MM.1S (cell line): ENCODE data around the gene ECEL1.
"Not testable (repeated sequence)": the region's sequence is repeated elsewhere in the genome, so short reads cannot be mapped to it uniquely, and the experiment has no call there.

Source experiments
- DNase-seq: peaks from one replicate; pipeline ENCODE4 v3.0.0-alpha.2; 2015
- H2AFZ ChIP-seq: fragments of 300-600 bp; sonication (generic); 2 replicates; pipeline ENCODE4 v1.6.0; 2016; ENCODE audit warnings: antibody characterized with exemption, low read length
- H3F3A ChIP-seq: fragments of 300-600 bp; sonication (generic); 2 replicates; pipeline ENCODE4 v1.6.1; 2016; ENCODE audit warnings: mild to moderate bottlenecking, antibody characterized with exemption, low read length, moderate library complexity, mixed read lengths; ENCODE audit not compliant: insufficient read depth
- H3K27ac ChIP-seq: fragments of 300-600 bp; sonication (generic); 2 replicates; pipeline ENCODE4 v1.5.1; 2016; ENCODE audit warnings: mild to moderate bottlenecking, low read length
- H3K27me3 ChIP-seq: fragments of 300-600 bp; sonication (generic); replicated peaks from 2 replicates; pipeline ENCODE4 v1.6.0; 2016; ENCODE audit warnings: low read length; ENCODE audit not compliant: insufficient read depth
- H3K36me3 ChIP-seq: fragments of 300-600 bp; sonication (generic); replicated peaks from 2 replicates; pipeline ENCODE4 v1.6.1; 2016; ENCODE audit warnings: mild to moderate bottlenecking, low read length, mixed read lengths; ENCODE audit not compliant: insufficient read depth
- H3K4me1 ChIP-seq: fragments of 300-600 bp; sonication (generic); 2 replicates; pipeline ENCODE4 v1.6.1; 2016; ENCODE audit warnings: low read length, mixed read lengths
- H3K4me2 ChIP-seq: fragments of 300-600 bp; sonication (generic); 2 replicates; pipeline ENCODE4 v1.6.0; 2016; ENCODE audit warnings: low read depth, low read length
- H3K4me3 ChIP-seq: fragments of 300-600 bp; sonication (generic); 2 replicates; pipeline ENCODE4 v1.5.1; 2016; ENCODE audit warnings: low read length, mixed read lengths
- H3K79me2 ChIP-seq: fragments of 300-600 bp; sonication (generic); 2 replicates; pipeline ENCODE4 v1.6.1; 2016; ENCODE audit warnings: mixed run types, low read length, mixed read lengths
- H3K9ac ChIP-seq: fragments of 300-600 bp; sonication (generic); 2 replicates; pipeline ENCODE4 v1.6.1; 2016; ENCODE audit warnings: low read length, mixed read lengths
- H3K9me2 ChIP-seq: fragments of 300-600 bp; sonication (generic); replicated peaks from 2 replicates; pipeline ENCODE4 v1.6.1; 2016; ENCODE audit warnings: mild to moderate bottlenecking, low read length, mixed read lengths; ENCODE audit not compliant: insufficient read depth
- H3K9me3 ChIP-seq: fragments of 300-600 bp; sonication (generic); replicated peaks from 2 replicates; pipeline ENCODE4 v1.6.1; 2016; ENCODE audit warnings: mild to moderate bottlenecking, low read length, mixed read lengths; ENCODE audit not compliant: insufficient read depth
- H4K20me1 ChIP-seq: fragments of 300-600 bp; sonication (generic); 2 replicates; pipeline ENCODE4 v1.6.1; 2016; ENCODE audit warnings: mild to moderate bottlenecking, low read length, moderate library complexity, mixed read lengths; ENCODE audit not compliant: insufficient read depth
- CTCF ChIP-seq: fragments of 300-600 bp; sonication (generic); IDR thresholded peaks from 2 replicates; pipeline ENCODE4 v1.5.1; 2016; ENCODE audit warnings: antibody characterized with exemption, low read length, mixed read lengths
- EZH2 ChIP-seq: fragments of 300-600 bp; sonication (generic); optimal IDR thresholded peaks from 2 replicates; pipeline ENCODE3; 2017; ENCODE audit warnings: low read depth, mild to moderate bottlenecking, antibody characterized with exemption, low read length, mixed read lengths
- EZH2phosphoT487 ChIP-seq: fragments of 300-600 bp; sonication (generic); IDR thresholded peaks from 2 replicates; pipeline ENCODE4 v1.6.1; 2018; ENCODE audit warnings: antibody characterized with exemption, low read length

The ECEL1 gene

GRCh38 chr2:232434563-232435374, 52.9 kb downstream of the ECEL1 start:
- no peaks in the 10 kb centered on the region for H3K79me2 ChIP-seq
- H3F3A ChIP-seq: no peaks in the 10 kb centered on the region
- no peak overlapping the region for H3K9ac ChIP-seq
- no peaks in the 10 kb centered on the region for H3K27me3 ChIP-seq
- no peaks in the 10 kb centered on the region for H4K20me1 ChIP-seq
- no peak overlapping the region for H3K4me2 ChIP-seq
- no peaks in the 10 kb centered on the region for H3K4me1 ChIP-seq
- no peak overlapping the region for H3K27ac ChIP-seq
- no peak overlapping the region for H3K4me3 ChIP-seq
- DNase-seq: no peak
- H3K9me3 ChIP-seq: no peaks in the 10 kb centered on the region
- no peaks in the 10 kb centered on the region for H3K36me3 ChIP-seq
- no peak overlapping the region for H2AFZ ChIP-seq
- TF ChIP-seq CTCF (no peak), EZH2phosphoT487 (no peak), EZH2 (no peak)
- H3K9me2 ChIP-seq: no peaks in the 10 kb centered on the region

- no peaks in the 10 kb centered on the region for H3K4me1 ChIP-seq
- no peak overlapping the region for H2AFZ ChIP-seq
- H4K20me1 ChIP-seq: no peaks in the 10 kb centered on the region
- no peak for DNase-seq
- TF ChIP-seq EZH2 (no peak), EZH2phosphoT487 (no peak), CTCF (no peak)
- H3K4me2 ChIP-seq: no peak overlapping the region
- no peak overlapping the region for H3K27ac ChIP-seq
- H3K9me2 ChIP-seq: no peaks in the 10 kb centered on the region
- no peak overlapping the region for H3K9ac ChIP-seq
- H3K79me2 ChIP-seq: no peaks in the 10 kb centered on the region
- H3K27me3 ChIP-seq: no peaks in the 10 kb centered on the region
- no peaks in the 10 kb centered on the region for H3F3A ChIP-seq
- H3K4me3 ChIP-seq: no peak overlapping the region
- no peaks in the 10 kb centered on the region for H3K9me3 ChIP-seq
- H3K36me3 ChIP-seq: no peaks in the 10 kb centered on the region
These were observed 53.5 kb downstream of the ECEL1 start for GRCh38 chr2:232434091-232434490.

GRCh38 chr2:232433622-232434021, 54.0 kb downstream of the ECEL1 start:
- H3K27me3 ChIP-seq, H3K79me2 ChIP-seq, H4K20me1 ChIP-seq, H3K4me2 ChIP-seq, DNase-seq, H3K9me3 ChIP-seq, H3K4me1 ChIP-seq, H3F3A ChIP-seq, H3K9ac ChIP-seq, H2AFZ ChIP-seq, H3K4me3 ChIP-seq, H3K27ac ChIP-seq, H3K9me2 ChIP-seq, H3K36me3 ChIP-seq: not testable (repeated sequence)

GRCh38 chr2:232432598-232433184, 54.9 kb downstream of the ECEL1 start:
- Histone ChIP-seq H4K20me1 (no peaks in the 10 kb centered on the region), H3K36me3 (no peaks in the 10 kb centered on the region), H3K9me3 (no peaks in the 10 kb centered on the region), H3K9ac (no peak overlapping the region), H2AFZ (no peak overlapping the region), H3K9me2 (no peaks in the 10 kb centered on the region), H3K4me3 (no peak overlapping the region), H3K4me1 (no peaks in the 10 kb centered on the region), H3F3A (no peaks in the 10 kb centered on the region), H3K4me2 (no peak overlapping the region), H3K27ac (no peak overlapping the region), H3K27me3 (no peaks in the 10 kb centered on the region), H3K79me2 (no peaks in the 10 kb centered on the region)
- TF ChIP-seq CTCF: no peak
- no peak for TF ChIP-seq EZH2phosphoT487
- TF ChIP-seq EZH2: no peak
- DNase-seq: no peak
